ENCODE data around the gene INPP1.

DNA sequence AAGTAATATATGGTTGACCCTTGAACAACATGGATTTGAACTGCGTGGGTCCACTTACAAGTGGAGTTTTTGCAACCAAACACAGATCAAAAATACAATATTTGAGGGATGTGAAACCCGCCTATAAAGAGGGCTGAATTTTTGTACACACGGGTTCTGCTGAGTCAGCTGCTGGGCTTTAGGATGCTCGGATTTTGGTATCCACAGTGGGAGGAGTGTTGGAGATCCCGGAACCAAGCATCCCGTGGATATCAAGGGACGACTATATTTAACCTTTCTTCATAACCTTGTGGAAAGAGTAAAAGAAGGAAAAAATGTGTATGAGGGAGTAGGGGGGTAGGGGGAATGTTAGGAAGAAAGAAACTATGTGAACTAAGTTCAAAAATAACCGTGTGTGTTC lies 10.0 kb upstream of the INPP1 start:
- TF ChIP-seq, protein P1, sequence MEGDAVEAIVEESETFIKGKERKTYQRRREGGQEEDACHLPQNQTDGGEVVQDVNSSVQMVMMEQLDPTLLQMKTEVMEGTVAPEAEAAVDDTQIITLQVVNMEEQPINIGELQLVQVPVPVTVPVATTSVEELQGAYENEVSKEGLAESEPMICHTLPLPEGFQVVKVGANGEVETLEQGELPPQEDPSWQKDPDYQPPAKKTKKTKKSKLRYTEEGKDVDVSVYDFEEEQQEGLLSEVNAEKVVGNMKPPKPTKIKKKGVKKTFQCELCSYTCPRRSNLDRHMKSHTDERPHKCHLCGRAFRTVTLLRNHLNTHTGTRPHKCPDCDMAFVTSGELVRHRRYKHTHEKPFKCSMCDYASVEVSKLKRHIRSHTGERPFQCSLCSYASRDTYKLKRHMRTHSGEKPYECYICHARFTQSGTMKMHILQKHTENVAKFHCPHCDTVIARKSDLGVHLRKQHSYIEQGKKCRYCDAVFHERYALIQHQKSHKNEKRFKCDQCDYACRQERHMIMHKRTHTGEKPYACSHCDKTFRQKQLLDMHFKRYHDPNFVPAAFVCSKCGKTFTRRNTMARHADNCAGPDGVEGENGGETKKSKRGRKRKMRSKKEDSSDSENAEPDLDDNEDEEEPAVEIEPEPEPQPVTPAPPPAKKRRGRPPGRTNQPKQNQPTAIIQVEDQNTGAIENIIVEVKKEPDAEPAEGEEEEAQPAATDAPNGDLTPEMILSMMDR (conservative IDR thresholded peaks at IDR 0.05; ENCODE audit: low read length) = no peak
- TF ChIP-seq EZH2phosphoT487 (IDR thresholded peaks at IDR 0.05; ENCODE audit: borderline replicate concordance, low read depth, low read length) = no peak

Measured in OCI-LY7 (cell line).